SK-N-SH (cell line): ENCODE results near the gene PSIP1. TPM values are rescaled to one million over a fixed set of nuclear protein-coding genes. Genes with fewer than 3 reads are reported as not detected.

ENCODE experiments used
- CTCF ChIA-PET: fragments of 300-600, 350-600 bp; formaldehyde crosslinking; extraction: SDS; loops from one replicate; lab custom pipeline; 2021; lab: Yijun Ruan, JAX
- POLR2A ChIA-PET: fragments of 350-600 bp; sonication (Branson Sonifier 250); formaldehyde crosslinking; extraction: SDS; loops from one replicate; lab custom pipeline; 2020; ENCODE audit warnings: antibody characterized with exemption, inconsistent platforms; lab: Yijun Ruan, JAX
- DNase-seq: peaks from one replicate; pipeline ENCODE4 v3.0.0; 2012
- H2AFZ ChIP-seq: fragments of 200-600 bp; sonication (generic); 2 replicates; pipeline ENCODE4 v1.8.1; 2016; ENCODE audit warnings: antibody characterized with exemption, mild to moderate bottlenecking, low read depth
- H3F3A ChIP-seq: fragments of 200-600 bp; sonication (generic); replicated peaks from 2 replicates; pipeline ENCODE3; 2016; ENCODE audit warnings: antibody characterized with exemption, mild to moderate bottlenecking; ENCODE audit not compliant: insufficient read depth
- H3K27ac ChIP-seq, 2 experiments: fragments of 200-500 bp in 1 of 2; fragments of 200-600 bp in 1 of 2; sonication (Bioruptor generic) in 1 of 2; sonication (generic), shearing (Covaris generic) in 1 of 2; 2 replicates each; pipeline versions ENCODE4 v1.5.1 to v1.6.1; 2014 to 2016; ENCODE audit warnings: low read depth in 2 of 2, inconsistent platforms in 1 of 2, low read length in 1 of 2, mild to moderate bottlenecking in 1 of 2, mixed read lengths in 1 of 2
- H3K27me3 ChIP-seq: fragments of 200-600 bp; sonication (generic), shearing (Covaris generic); 2 replicates; pipeline ENCODE4 v1.6.1; 2016; ENCODE audit warnings: mixed run types; ENCODE audit not compliant: insufficient read depth
- H3K36me3 ChIP-seq, 2 experiments: fragments of 200-500 bp in 1 of 2; fragments of 200-600 bp in 1 of 2; sonication (Bioruptor generic) in 1 of 2; sonication (generic) in 1 of 2; replicated peaks in 1 of 2; 2 replicates each; pipeline versions ENCODE3 to v1.5.1; 2014 to 2016; ENCODE audit warnings: low read length in 1 of 2, mild to moderate bottlenecking in 1 of 2; ENCODE audit not compliant: insufficient read depth in 2 of 2, control insufficient read depth in 1 of 2
- H3K4me1 ChIP-seq, 2 experiments: fragments of 200-500 bp in 1 of 2; fragments of 200-600 bp in 1 of 2; sonication (Bioruptor generic) in 1 of 2; sonication (generic), shearing (Covaris generic) in 1 of 2; 2 replicates each; pipeline versions ENCODE4 v1.5.1 to v1.6.1; 2014 to 2016; ENCODE audit warnings: low read depth in 1 of 2, low read length in 1 of 2, mixed run types in 1 of 2; ENCODE audit not compliant: insufficient read depth in 2 of 2, control insufficient read depth in 1 of 2
- H3K4me2 ChIP-seq: fragments of 200-600 bp; sonication (generic), shearing (Covaris generic); 2 replicates; pipeline ENCODE4 v1.6.1; 2017; ENCODE audit warnings: mixed run types
- H3K4me3 ChIP-seq, 2 experiments: fragments of 200-500 bp in 1 of 2; fragments of 200-600 bp in 1 of 2; sonication (Bioruptor generic) in 1 of 2; sonication (generic), shearing (Covaris generic) in 1 of 2; 2 replicates each; pipeline versions ENCODE4 v1.5.1 to v1.8.1; 2014 to 2016; ENCODE audit warnings: low read depth in 2 of 2, inconsistent platforms in 1 of 2, low read length in 1 of 2, mild to moderate bottlenecking in 1 of 2, mixed read lengths in 1 of 2, moderate library complexity in 1 of 2
- H3K79me2 ChIP-seq: fragments of 200-600 bp; sonication (generic); 2 replicates; pipeline ENCODE4 v1.8.1; 2017; ENCODE audit warnings: mild to moderate bottlenecking; ENCODE audit not compliant: insufficient read depth
- H3K9ac ChIP-seq: fragments of 200-600 bp; sonication (generic); 2 replicates; pipeline ENCODE4 v1.6.1; 2017; ENCODE audit warnings: mixed run types
- H3K9me2 ChIP-seq: fragments of 200-600 bp; sonication (generic); 2 replicates; pipeline ENCODE4 v1.6.1; 2017; ENCODE audit warnings: mixed run types
- H3K9me3 ChIP-seq: fragments of 200-600 bp; sonication (generic); 2 replicates; pipeline ENCODE4 v1.6.1; 2017; ENCODE audit warnings: mixed run types, mild to moderate bottlenecking, moderate library complexity
- H4K20me1 ChIP-seq: fragments of 200-600 bp; sonication (generic); 2 replicates; pipeline ENCODE4 v1.6.1; 2017; ENCODE audit warnings: mild to moderate bottlenecking, mixed run types; ENCODE audit not compliant: insufficient read depth
- ELF1 ChIP-seq: IDR thresholded peaks from 2 replicates; pipeline ENCODE4 v1.4.0; 2012
- EP300 ChIP-seq, 2 experiments: IDR thresholded peaks; 2 replicates each; pipeline versions ENCODE4 v1.4.0 to v1.6.1; 2012; ENCODE audit warnings: borderline replicate concordance in 1 of 2, low read depth in 1 of 2, low read length in 1 of 2
- EZH2phosphoT487 ChIP-seq: fragments of 200-600 bp; sonication (generic); IDR thresholded peaks from 2 replicates; pipeline ENCODE4 v1.6.1; 2017; ENCODE audit warnings: low read depth, mixed run types, mild to moderate bottlenecking, antibody characterized with exemption, moderate library complexity, borderline replicate concordance
- GABPA ChIP-seq: IDR thresholded peaks from 2 replicates; pipeline ENCODE4 v1.4.0; 2012; ENCODE audit warnings: low read depth, mild to moderate bottlenecking
- GATA2 ChIP-seq: sonication (generic); formaldehyde crosslinking; IDR thresholded peaks from 2 replicates; pipeline ENCODE4 v1.5.0; 2020; ENCODE audit warnings: mild to moderate bottlenecking, missing genetic modification reagents
- JUND ChIP-seq: IDR thresholded peaks from 2 replicates; pipeline ENCODE4 v1.4.0; 2012
- MXI1 ChIP-seq: IDR thresholded peaks from 2 replicates; pipeline ENCODE4 v1.6.1; 2012; ENCODE audit warnings: mild to moderate bottlenecking, low read depth, low read length, improper control_type of control experiment
- NRF1 ChIP-seq: IDR thresholded peaks from 2 replicates; pipeline ENCODE4 v1.6.1; 2012; ENCODE audit warnings: low read depth, mild to moderate bottlenecking, low read length
- RAD21 ChIP-seq: IDR thresholded peaks from 2 replicates; pipeline ENCODE4 v1.6.1; 2012; ENCODE audit warnings: mild to moderate bottlenecking, low read length
- RFX5 ChIP-seq: IDR thresholded peaks from 2 replicates; pipeline ENCODE4 v1.6.1; 2012; ENCODE audit warnings: mild to moderate bottlenecking, improper control_type of control experiment, low read length
- RXRA ChIP-seq: IDR thresholded peaks from 2 replicates; pipeline ENCODE4 v1.4.0; 2012; ENCODE audit warnings: low read depth, mild to moderate bottlenecking, borderline replicate concordance
- TEAD4 ChIP-seq: IDR thresholded peaks from 2 replicates; pipeline ENCODE4 v1.4.0; 2012; ENCODE audit warnings: mild to moderate bottlenecking, borderline replicate concordance; ENCODE audit not compliant: insufficient read depth
- YY1 ChIP-seq: IDR thresholded peaks from 2 replicates; pipeline ENCODE4 v1.4.0; 2012; ENCODE audit warnings: low read depth, mild to moderate bottlenecking
- whole genome bisulfite sequencing: methylation state at CpG from one replicate; pipeline ENCODE4 v1.1.6; 2017; ENCODE audit warnings: low lambda C conversion rate; 5-methylcytosine and 5-hydroxymethylcytosine counted together
- polyA plus RNA-seq, 3 experiments: library from polyadenylated mRNA; depleted of rRNA; stranded (reverse); fragments of >200 nt; gene quantifications; 2 replicates each; pipeline ENCODE4 v1.2.3, GENCODE V29; 2012
- TF ChIP-seq, protein P1 (sequence below): fragments of 150-350 bp; IDR thresholded peaks from 2 replicates; pipeline ENCODE4 v1.6.1; 2017; ENCODE audit warnings: antibody characterized with exemption, low read length, low read depth, borderline replicate concordance
- TF ChIP-seq, protein P2 (sequence below): fragments of 200-600 bp; sonication (generic); IDR thresholded peaks from 2 replicates; pipeline ENCODE4 v1.6.1; 2017; ENCODE audit warnings: antibody characterized with exemption, mild to moderate bottlenecking, moderate library complexity
- TF ChIP-seq, protein P3 (sequence below): IDR thresholded peaks from 2 replicates; pipeline ENCODE4; 2012
- TF ChIP-seq, protein P4 (sequence below): IDR thresholded peaks from 2 replicates; pipeline ENCODE4 v1.6.1; 2012; ENCODE audit warnings: mild to moderate bottlenecking, low read depth, low read length, moderate library complexity
- TF ChIP-seq, protein P5 (sequence below): IDR thresholded peaks from 2 replicates; pipeline ENCODE4 v1.4.0; 2012; ENCODE audit warnings: low read depth

The PSIP1 gene
- polyA plus RNA-seq, 1 of the 3 experiments (the other 2 are of a cell fraction), result 21.0 TPM

GRCh38 chr9:15513335-15513734, 2.6 kb upstream of the PSIP1 start:
- H3F3A ChIP-seq, result peaks cover 12% of the 10 kb centered on the region
- H3K4me3 ChIP-seq, result no peak overlapping the region
- CTCF ChIA-PET, result interaction anchor here (1.9 to 2.5 kb wide), 2 partner anchors 30 to 40 kb away, joined by 4 to 6 read pairs; partner anchors contain the start of gene CCDC171
- TF ChIP-seq RAD21, result peak; percentile 22; the same call in 1 of the 2 replicates
- no peak for TF ChIP-seq GABPA
- TF ChIP-seq ELF1, result no peak
- TF ChIP-seq TEAD4, result no peak
- no peak overlapping the region for H3K9ac ChIP-seq
- peaks cover 0 to 8% of the 10 kb centered on the region in 2 experiments for H3K36me3 ChIP-seq
- peak; percentile 31 for DNase-seq
- no peaks in the 10 kb centered on the region for H3K9me3 ChIP-seq
- 57% methylated on average over 1 of the region's 1 CpG for WGBS
- H3K4me1 ChIP-seq, result peaks cover 7 to 9% of the 10 kb centered on the region in 2 experiments; a peak in 2 of 4 replicates
- no peak overlapping the region for H3K4me2 ChIP-seq
- H3K27me3 ChIP-seq, result no peaks in the 10 kb centered on the region
- POLR2A ChIA-PET, result interaction anchor here (4.1 kb wide), 1 partner anchor 39 kb away, joined by 45 read pairs; the partner anchor contains the start of gene CCDC171
- no peaks in the 10 kb centered on the region; the same call in 1 of the 2 replicates for H3K9me2 ChIP-seq
- H3K79me2 ChIP-seq, result peaks cover 23% of the 10 kb centered on the region
- no peak overlapping the region for H2AFZ ChIP-seq
- no peak overlapping the region for H3K27ac ChIP-seq
- peaks cover 7% of the 10 kb centered on the region; the same call in 1 of the 2 replicates for H4K20me1 ChIP-seq

DNA sequence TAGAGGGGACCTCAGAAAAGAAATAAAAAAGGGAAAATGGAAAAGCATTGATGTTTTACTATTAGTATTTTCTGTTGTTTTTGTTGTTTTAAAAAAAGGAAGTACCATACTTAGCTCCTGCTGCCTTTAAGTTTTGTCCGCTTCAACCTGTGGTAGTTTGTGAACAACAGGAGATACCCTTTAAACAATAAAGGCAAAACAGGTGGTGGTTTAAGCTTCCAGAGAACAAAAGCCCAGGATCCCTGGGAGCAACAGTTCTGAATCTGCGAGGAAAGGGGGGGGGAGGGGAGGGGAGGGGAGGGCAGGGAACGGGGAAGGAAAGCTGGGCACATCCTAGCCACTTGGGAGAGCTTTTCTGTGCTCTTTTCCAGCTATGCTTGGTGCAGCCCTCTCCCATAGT, 2.1 kb upstream of the PSIP1 start:
- Histone ChIP-seq H3K4me3 (no peak overlapping the region), H3K4me1 (peaks cover 8 to 11% of the 10 kb centered on the region in 2 experiments; a peak in 2 of 4 replicates), H3K36me3 (peaks cover 2 to 12% of the 10 kb centered on the region in 2 experiments), H3K9me3 (no peaks in the 10 kb centered on the region), H3K4me2 (no peak overlapping the region), H3K9me2 (no peaks in the 10 kb centered on the region; the same call in 1 of the 2 replicates), H2AFZ (0 out of 2 replicates have a peak overlapping the region, but pooled peaks have one; percentile 54), H3K27me3 (no peaks in the 10 kb centered on the region), H3K79me2 (peaks cover 28% of the 10 kb centered on the region), H3K27ac (no peak overlapping the region), H4K20me1 (peaks cover 11% of the 10 kb centered on the region; the same call in 1 of the 2 replicates), H3F3A (peaks cover 12% of the 10 kb centered on the region), H3K9ac (no peak overlapping the region)
- CTCF ChIA-PET, result interaction anchor here (1.9 to 2.5 kb wide), 2 partner anchors 29 to 40 kb away, joined by 4 to 6 read pairs; partner anchors contain the start of gene CCDC171
- WGBS, result 82% methylated on average over 3 of the region's 3 CpGs
- POLR2A ChIA-PET, result interaction anchor here (4.1 kb wide), 1 partner anchor 39 kb away, joined by 45 read pairs; the partner anchor contains the start of gene CCDC171
- TF ChIP-seq, protein P1, sequence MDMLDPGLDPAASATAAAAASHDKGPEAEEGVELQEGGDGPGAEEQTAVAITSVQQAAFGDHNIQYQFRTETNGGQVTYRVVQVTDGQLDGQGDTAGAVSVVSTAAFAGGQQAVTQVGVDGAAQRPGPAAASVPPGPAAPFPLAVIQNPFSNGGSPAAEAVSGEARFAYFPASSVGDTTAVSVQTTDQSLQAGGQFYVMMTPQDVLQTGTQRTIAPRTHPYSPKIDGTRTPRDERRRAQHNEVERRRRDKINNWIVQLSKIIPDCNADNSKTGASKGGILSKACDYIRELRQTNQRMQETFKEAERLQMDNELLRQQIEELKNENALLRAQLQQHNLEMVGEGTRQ, result no peak
- TF ChIP-seq GATA2 (CRISPR knock-in tag) (no peak), YY1 (no peak), RFX5 (no peak), RAD21 (no peak), JUND (no peak), NRF1 (no peak), RXRA (no peak), EP300 (IDR thresholded peaks at IDR 0.05; ENCODE audit: borderline replicate concordance in 1 of 2, low read depth in 1 of 2, low read length in 1 of 2) (no peak), MXI1 (no peak), EZH2phosphoT487 (no peak)
- TF ChIP-seq, protein P2, sequence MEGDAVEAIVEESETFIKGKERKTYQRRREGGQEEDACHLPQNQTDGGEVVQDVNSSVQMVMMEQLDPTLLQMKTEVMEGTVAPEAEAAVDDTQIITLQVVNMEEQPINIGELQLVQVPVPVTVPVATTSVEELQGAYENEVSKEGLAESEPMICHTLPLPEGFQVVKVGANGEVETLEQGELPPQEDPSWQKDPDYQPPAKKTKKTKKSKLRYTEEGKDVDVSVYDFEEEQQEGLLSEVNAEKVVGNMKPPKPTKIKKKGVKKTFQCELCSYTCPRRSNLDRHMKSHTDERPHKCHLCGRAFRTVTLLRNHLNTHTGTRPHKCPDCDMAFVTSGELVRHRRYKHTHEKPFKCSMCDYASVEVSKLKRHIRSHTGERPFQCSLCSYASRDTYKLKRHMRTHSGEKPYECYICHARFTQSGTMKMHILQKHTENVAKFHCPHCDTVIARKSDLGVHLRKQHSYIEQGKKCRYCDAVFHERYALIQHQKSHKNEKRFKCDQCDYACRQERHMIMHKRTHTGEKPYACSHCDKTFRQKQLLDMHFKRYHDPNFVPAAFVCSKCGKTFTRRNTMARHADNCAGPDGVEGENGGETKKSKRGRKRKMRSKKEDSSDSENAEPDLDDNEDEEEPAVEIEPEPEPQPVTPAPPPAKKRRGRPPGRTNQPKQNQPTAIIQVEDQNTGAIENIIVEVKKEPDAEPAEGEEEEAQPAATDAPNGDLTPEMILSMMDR, result no peak
- TF ChIP-seq, protein P3, sequence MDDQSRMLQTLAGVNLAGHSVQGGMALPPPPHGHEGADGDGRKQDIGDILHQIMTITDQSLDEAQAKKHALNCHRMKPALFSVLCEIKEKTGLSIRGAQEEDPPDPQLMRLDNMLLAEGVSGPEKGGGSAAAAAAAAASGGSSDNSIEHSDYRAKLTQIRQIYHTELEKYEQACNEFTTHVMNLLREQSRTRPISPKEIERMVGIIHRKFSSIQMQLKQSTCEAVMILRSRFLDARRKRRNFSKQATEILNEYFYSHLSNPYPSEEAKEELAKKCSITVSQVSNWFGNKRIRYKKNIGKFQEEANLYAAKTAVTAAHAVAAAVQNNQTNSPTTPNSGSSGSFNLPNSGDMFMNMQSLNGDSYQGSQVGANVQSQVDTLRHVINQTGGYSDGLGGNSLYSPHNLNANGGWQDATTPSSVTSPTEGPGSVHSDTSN, result no peak
- TF ChIP-seq, protein P4, sequence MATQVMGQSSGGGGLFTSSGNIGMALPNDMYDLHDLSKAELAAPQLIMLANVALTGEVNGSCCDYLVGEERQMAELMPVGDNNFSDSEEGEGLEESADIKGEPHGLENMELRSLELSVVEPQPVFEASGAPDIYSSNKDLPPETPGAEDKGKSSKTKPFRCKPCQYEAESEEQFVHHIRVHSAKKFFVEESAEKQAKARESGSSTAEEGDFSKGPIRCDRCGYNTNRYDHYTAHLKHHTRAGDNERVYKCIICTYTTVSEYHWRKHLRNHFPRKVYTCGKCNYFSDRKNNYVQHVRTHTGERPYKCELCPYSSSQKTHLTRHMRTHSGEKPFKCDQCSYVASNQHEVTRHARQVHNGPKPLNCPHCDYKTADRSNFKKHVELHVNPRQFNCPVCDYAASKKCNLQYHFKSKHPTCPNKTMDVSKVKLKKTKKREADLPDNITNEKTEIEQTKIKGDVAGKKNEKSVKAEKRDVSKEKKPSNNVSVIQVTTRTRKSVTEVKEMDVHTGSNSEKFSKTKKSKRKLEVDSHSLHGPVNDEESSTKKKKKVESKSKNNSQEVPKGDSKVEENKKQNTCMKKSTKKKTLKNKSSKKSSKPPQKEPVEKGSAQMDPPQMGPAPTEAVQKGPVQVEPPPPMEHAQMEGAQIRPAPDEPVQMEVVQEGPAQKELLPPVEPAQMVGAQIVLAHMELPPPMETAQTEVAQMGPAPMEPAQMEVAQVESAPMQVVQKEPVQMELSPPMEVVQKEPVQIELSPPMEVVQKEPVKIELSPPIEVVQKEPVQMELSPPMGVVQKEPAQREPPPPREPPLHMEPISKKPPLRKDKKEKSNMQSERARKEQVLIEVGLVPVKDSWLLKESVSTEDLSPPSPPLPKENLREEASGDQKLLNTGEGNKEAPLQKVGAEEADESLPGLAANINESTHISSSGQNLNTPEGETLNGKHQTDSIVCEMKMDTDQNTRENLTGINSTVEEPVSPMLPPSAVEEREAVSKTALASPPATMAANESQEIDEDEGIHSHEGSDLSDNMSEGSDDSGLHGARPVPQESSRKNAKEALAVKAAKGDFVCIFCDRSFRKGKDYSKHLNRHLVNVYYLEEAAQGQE, result no peak
- TF ChIP-seq, protein P5, sequence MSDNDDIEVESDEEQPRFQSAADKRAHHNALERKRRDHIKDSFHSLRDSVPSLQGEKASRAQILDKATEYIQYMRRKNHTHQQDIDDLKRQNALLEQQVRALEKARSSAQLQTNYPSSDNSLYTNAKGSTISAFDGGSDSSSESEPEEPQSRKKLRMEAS, result no peak
- DNase-seq, result no peak
